DMS153 (cell line): ENCODE results near the gene ZSCAN9.

Source experiments
- DNase-seq: peaks from one replicate; lab custom pipeline; 2025; lab: John Stamatoyannopoulos, UW

Gene ZSCAN9

DNA sequence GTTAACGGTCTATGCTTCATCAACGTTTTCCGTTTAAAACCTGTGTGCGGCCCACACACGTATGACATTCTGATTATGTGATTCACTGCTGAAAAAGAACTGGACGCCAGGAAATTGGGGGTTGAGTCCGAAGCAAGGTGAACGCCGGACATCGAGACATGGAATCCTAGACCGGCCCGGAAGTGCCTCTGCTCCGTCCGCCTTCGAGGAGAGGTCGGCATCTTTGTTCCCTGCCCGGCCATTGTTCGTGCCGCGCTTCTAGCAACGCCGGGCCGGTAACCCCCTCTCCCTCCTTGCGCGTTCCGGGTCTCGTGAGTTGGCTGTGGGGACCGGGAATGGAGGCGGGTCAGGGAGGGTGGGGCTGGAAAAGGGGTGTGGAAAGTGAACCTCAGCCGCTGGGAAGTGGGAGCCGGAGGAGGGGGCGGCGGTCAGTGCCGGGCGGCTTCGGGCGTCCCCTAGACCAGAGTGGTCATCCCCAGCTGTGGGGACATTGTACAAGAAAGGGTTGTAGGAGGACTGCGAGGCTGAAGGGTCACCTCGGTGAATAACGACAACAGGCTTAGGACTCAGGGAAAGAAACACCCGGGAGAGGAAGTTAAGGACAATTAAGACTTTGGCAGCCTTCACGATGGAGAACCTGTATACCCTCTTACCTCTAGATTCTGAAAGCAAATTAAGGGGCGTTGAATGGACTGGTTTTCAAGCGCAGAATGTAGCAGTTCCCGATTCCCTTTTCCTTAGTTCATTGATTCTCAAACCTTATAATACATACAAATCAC is at the start of gene ZSCAN9:
Gene ZSCAN9 (plus strand): TSS at position 220 of the 779 bp plus-strand sequence. CDS start 1,810 bp downstream, outside the sequence.
- peak; percentile 73 for DNase-seq

DNA sequence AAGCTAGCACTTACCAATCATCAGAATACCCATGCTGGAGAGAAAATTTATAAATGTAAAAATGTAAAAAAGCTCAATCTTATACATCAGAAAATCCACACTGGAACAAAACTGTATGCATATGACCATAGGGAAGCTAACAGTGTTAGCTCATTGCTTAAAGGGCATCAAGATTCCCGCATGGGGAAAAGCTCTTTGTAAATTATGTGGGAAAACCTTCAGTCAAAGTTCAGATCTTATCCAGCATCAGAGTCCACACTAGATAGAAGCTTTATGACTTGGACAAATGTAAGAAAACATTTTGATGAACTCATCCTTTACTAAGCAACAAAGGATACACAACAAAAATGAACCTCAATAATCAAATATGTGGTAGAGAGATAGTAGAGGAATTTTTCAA is 48.7 kb upstream of the ZSCAN9 start:
- DNase-seq: no peak

DNA sequence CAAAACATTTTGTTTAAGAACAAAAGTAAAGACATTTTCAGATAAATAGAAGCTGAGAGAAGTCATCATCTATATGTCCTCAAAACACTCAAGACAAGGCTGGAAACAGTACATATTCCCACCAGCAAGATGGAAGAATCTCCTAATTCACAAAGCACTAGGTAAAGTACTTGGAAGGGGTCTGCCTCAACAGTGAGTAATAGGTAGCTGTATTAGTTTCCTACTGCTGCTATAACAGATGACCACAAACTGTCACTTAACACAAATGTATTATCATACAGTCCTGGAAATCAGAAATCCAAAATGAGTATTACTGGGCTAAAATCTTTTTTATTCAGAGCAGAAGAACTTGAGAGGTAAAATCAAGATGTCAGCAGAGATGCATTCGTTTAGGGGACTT is 42.8 kb upstream of the ZSCAN9 start:
- no peak for DNase-seq

DNA sequence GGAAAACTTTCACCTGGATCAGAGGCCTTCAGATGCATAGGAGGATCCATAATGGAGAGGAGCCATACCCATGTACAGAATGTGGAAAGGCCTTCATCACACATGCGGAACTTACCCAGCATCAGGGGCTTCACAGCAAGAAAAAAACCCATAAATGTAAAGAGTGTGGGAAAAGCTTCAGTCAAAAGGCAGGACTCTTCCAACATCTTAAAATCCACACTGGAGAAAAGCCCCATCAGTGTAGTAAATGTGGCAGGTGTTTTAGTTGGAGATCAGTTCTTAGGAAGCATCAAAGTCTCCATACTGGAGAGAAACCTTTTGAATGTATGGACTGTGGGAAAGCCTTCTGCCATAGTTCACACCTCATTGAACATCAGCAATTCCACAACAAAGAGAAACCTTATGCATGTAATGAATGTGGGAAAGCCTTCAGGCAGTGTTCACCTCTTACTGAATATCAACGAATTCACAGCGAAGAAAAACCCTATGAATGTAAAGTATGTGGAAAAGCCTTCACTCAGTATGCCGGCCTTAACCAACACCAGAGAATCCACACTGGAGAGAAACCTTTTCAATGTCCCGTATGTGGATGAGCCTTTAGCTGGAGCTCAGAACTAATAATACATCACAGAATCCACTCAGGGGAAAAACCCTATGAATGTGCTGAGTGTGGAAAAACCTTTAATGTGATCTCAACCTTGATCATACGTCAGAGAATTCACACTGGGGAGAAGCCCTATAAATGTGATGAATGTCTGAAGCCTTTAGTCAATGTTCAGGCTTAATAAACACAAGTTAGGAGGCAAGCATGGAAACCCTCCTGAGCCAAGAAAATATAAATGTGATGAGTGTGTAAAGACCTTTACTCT is 36.7 kb upstream of the ZSCAN9 start:
- no peak for DNase-seq

DNA sequence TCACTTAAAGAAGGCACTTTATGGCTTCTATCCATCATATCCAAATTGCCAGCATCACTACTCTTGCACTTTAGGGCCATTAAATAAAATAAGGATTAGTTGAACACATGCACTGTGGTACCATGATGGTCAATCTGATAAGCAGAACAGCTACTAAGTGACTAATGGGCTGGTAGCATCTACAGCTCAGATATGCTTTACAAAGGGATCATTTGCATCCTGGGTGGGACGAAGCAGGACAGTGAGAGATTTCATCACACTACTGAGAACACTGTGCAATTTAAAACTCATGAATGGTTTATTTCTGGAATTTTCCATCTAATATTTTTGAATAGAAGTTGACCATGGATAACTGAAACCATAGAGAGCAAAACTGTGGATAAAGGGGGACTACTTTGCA is 25.1 kb upstream of the ZSCAN9 start:
- no peak for DNase-seq

DNA sequence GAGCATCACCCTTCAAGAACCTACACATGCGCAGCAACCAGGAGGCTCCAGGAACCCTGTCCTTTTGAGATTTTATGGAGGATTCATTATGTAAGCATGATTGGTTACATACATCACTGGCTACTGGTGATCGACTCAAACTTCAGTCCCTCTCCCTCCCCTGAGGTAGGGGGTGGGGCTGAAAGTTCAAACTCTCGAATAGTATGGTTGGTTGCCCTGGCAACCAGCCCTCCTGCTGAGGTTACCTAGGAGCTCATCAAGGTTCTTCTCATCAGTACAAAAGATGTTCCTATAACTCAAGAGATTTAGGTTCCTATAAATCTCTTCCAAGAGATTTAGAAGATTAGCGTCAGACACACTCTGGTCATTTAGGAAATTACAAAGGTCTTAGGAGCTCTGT is 21.9 kb upstream of the ZSCAN9 start:
- DNase-seq: no peak

DNA sequence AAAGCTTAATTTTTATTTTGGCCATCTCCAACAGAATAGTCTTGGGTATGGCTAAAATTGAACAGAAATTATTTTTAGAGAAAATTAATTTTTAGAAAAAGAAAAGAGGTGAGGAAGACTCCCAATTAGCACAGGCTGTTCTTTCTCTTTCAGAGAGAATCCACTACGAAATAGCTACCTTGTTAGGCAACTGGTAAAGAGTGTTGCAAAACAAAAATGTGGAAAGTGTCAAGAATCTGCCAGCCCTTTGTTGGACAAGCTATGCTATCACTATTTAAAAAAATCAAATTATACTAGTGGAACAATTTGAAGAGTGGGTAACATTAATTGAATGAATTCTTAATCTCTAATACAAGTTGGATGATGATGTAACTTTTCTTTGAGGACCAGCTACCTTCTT is 19.2 kb upstream of the ZSCAN9 start:
- no peak for DNase-seq

DNA sequence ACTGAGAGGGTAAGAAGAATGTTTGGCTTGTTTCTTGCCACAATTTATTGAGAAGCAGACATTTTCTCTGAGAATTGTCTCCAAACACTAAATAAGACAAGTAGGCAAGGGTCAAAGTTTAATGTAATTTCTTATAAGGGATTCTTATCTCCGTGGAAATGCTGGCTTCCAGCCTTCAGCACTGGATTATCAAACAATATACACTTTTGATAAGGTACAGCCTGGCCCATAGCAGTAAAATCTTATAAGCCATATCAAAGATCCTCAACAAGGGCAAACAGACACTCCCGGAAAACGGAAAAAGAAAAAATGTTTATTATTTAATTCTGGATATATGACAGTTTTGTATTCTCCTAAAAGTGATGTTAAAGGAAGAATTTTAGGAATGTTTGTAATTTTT is 18.5 kb upstream of the ZSCAN9 start:
- no peak for DNase-seq

DNA sequence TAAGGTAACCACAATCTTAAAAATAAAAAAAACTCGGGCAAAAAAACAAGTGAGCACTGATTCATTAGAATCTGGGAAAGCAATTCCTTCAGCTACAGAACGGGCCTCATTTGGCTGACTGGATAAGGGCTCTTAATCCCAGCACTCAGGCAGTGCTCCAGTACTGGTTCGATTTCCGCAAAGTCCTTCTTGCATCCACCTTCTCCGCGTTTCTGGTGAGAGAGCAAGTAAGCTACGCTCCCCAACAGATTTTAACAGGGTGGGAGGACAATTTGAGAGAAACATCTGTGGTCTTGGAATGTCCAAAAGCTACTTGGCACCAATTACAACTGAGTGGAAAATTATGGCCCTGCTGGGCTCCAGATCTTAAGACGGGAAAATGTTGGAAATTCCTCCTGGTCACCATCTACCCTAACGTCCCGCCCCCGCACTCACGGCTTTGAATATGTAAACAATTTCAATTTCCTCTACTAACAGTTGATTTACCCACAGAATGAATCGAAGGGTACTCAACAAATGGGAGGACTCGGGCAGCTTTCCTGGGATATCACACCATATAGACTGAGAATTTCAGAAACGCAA is 18.1 kb upstream of the ZSCAN9 start:
- no peak for DNase-seq

DNA sequence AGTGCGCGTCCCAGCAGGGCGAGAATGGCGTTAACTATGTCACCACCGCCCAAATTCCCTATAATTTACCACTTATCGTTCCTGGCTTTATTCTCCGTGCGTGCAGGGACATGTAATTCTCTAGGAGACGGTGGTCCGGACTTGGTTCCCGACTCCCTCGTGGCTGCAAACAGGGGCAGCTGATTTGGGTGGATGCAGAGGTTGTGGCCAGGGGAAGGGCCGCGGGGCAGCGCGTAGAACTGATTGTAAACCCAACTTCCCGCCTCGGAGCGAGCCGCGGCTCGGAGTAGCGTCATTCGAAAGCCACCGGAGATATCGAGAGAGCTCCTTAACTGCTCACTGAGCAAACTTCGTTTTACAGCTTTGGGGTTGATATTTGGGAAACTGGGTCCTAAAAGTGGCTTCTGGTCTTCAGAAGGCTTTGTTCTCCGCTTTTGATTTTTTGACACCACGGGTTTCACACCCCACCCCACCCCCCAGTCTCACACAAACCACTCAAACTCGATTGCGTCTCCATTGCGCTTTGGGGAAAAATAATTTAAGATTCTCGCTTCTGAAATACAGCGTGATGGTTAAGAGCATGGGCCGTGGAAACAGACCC is 17.5 kb upstream of the ZSCAN9 start:
- no peak for DNase-seq

DNA sequence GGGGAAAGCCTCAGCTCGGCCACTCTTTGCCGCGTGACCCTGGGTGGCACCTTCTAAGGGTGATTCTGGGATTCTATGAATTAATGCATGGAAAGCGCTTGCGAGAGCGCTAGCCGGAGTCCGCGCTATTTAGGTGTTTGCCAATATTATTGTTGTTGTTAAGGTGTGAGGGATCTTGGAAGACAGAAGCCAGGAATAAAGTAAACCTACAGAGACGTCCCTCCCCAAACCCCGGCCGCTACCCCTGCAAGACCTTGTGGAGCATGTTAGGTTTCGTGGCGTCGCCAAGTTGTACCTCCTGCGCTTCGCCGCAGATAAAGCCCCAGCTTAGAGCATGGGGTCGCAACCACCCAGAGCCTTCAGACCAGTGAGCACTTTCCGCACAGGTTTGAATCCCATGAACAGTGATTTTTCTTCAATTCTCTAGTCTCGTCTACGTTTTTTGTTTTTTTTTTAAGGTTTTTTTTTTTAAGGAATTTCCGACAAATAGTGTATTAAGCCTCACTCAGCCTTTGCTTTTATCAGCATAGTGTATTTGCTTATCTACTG is 16.9 kb upstream of the ZSCAN9 start:
- no peak for DNase-seq

DNA sequence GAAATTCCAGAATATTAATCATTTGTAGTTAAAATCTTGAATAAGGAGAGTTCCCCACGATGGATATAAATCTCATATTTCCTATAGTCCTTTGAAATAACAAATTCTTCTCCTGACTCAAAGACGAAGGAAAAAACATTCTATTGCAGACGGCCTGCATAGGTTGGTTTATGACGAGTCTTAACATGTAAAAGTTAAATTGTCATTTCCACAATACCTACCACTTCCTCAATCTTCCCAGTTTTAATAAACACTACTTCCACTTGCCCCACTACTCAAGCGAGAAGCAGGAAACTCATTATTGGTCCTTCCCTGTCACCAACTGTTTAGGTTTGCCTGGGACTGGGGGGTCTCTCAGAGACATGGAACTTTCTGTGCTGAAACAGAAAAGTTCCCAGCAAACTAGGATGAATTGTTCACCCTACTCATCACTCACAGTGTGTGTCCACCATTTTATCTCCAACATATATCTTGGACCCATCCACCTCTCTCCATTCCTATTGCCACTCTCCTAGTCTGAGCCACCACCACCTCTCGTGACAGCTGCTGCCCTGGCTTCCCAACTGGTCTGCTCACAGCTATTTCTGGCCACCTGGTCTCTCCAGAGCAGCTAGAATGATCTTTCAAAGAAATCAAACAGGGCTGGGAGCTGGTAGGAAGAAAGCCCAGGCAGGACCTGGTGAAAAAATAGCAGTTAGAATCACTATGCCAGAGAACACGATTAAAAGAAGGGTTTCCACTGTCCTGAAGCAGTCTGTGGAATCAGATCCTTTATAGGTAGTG is 15.1 kb upstream of the ZSCAN9 start:
- no peak for DNase-seq

DNA sequence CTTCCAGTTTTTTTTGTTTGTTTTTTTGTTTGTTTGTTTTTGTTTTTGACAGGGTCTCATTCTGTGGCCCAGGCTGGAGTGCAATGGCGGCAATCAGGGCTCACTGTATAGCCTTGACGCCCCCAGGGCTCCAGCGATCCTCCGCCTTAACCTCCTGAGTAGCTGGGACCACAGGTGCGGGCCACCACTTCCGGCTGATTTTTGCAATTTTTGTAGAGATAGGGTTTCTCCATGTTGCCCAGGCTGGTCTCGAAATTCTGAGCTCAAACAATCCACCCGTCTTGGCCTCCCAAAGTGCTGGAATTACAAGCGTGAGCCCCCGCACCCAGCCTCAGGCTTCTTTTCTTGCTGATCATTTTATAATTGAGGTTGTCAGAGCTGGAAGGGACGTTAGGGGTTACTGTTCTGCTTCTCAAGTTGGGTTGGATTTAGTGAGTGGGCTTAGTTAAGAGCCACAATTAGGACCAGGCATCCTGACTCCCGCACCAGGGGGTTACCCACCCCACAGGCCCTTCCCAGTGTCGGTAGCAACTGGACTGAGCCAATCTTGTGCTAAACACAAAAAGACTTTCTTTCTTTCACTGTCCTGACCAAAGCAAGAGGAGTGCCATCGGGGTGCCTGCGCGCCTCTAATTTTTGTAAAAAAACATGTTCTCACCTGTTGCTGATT is 13.1 kb upstream of the ZSCAN9 start:
- no peak for DNase-seq

DNA sequence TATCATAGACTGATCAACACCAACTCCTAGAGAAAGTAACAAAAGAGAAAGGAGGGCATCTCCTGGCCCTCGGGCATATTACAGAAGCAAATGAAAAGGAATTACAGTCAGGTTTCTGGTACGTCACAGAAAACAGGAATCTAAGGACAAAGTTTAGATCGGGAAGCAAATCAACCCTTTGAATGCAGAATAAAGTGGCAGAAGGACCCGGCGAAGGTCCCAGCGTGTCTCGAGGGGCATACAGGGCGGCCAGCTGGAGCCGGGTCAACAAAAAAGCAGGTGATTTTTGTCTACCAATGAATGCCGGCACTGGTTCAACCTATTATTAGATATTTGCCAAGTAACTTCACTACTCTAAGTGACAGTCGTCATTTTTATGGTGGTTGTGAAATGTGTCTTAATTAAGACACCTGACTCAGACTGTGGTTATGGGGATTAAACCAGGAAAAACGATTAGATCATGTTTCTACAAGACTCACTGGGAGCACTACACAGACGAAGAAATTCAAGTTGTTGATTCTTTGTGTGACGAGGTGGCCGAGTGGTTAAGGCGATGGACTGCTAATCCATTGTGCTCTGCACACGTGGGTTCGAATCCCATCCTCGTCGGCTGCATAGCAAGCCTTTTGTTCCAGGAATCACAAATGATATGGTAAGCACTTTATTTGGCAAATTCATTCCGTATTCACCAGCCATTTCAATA is 12.4 kb upstream of the ZSCAN9 start:
- DNase-seq: peak; percentile 44

DNA sequence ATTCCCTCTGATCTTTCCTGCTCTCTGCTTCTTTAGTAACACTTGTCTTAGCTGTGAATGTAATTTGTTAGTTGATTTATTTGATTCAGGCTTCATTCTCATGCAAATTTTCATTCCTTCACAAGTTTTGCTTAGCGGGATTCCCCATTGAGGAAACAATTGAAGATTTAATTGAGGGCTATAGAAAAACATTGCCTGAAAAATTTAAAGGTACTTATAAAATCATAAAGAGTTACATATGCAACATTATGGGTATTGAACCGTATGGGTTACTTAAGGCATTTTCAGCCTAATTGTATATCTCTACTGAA is 11.9 kb upstream of the ZSCAN9 start:
- no peak for DNase-seq

DNA sequence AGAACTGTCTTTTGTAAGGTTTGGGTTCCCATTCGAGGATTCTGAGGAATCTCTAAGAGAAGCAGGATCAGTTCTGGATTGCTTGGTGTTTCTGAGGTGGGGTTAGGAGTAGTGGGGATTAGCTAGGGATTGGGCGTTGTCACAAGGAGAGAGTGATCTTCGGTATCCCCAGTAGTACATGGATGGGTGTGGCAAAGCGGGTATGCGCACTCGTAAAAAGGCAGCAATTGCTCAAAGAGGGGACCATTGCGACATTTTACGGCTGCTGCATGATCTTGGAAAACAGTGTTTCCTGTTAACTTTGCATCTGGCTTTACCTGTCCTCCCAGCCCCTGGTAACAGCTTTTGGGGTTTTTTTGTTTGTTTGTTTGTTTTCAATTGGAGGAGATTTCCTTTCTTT is 9.7 kb upstream of the ZSCAN9 start:
- DNase-seq: no peak

DNA sequence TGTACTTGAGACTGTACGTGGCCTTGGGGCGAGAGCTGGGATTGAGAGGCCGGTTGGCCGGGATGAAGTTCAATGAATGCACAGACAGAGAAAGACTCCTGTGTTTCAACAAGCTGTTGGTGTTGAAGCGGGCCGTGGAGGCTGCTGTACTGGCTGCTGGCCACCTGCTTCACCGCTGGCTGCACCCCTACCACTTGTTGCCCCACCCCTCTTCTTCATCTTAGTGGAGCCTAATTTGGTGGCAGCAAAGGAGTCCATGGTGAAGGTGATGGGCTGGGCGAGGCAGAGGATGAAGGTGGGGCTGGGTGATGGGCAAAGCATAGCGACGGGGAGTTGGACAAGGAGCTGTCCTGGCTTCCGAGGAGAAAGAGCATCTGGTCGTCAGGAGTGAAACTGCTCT is 7.2 kb upstream of the ZSCAN9 start:
- DNase-seq: no peak

DNA sequence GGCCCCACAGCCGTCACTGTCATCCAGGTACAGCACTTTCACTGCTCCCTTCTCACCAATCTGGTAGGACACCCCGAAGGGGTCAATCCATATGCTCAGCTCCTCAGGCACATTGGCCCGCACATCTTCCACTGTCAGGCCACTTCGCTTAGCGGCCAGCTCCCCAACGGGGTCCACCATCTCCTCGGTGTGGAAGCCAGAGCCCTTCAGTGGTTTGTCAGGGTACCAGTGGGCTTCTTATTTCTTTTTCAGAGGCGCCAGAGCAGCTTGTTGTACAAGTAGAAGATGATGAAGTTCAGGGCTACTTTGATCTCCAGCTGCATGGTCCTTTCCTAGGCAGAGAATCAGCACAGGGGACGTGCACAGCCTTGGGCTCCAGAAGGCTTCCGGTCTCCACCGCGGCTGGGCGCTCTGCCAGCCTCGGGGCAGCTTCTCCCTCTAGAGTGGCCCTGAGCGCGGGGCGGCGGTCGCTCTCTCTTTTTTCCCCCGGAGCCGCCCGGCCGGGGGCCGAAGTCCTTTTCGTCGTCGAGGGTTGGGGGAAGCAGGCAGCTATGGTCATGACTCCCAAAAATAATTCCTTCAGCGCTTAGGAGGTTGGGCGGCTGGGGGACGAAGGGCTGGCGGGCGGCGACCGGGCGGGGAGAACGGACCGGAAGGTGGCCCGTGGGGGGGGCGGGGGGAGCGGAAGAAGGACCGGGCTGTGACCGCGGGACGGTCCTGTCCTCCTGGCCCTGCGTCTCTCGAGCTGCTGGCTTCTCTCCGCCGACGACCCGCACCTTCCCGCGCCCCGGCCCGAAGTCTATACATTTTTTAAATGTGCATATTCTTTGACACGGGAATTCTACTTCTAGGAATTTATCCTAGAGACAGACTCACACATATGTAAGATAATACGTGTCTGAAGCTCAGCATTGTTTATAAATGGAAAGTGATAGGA is 6.5 kb upstream of the ZSCAN9 start:
- peak; percentile 54 for DNase-seq
